NCI-H2107 (cell line): Measurements from ENCODE around the gene VCAN.
"Not testable (repeated sequence)": the region's sequence is repeated elsewhere in the genome, so short reads cannot be mapped to it uniquely, and the experiment has no call there.

ENCODE experiments used
- DNase-seq: peaks from one replicate; lab custom pipeline; 2025; lab: John Stamatoyannopoulos, UW

Gene VCAN

DNA sequence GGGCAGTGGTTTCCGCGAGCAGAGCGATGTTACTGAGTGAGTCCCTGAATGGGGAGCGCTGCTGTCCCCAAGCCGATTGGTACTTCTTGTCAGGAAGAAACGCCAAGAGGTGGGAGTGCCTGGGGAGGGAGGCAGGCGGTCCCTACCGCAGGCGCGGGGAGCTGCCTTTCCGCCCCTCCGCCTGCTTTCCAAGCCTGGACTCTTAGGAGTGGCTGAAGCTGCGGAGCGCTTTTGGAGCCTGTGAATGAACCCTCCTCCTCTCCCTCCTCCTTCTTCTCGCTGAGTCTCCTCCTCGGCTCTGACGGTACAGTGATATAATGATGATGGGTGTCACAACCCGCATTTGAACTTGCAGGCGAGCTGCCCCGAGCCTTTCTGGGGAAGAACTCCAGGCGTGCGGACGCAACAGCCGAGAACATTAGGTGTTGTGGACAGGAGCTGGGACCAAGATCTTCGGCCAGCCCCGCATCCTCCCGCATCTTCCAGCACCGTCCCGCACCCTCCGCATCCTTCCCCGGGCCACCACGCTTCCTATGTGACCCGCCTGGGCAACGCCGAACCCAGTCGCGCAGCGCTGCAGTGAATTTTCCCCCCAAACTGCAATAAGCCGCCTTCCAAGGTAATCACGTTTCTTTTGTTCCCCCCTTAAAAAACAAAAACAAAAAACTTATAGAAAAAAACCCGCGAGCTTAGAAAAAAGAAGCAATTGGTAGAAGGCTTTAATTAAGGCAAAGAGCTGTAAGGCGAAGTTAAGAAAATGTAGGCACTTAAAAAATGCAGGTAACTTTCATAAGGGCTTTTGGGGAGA, at the start of gene VCAN:
VCAN (plus strand) TSS at position 340 of the 808 bp plus-strand sequence. CDS start 11,775 bp downstream, outside the sequence.
- no peak for DNase-seq

DNA sequence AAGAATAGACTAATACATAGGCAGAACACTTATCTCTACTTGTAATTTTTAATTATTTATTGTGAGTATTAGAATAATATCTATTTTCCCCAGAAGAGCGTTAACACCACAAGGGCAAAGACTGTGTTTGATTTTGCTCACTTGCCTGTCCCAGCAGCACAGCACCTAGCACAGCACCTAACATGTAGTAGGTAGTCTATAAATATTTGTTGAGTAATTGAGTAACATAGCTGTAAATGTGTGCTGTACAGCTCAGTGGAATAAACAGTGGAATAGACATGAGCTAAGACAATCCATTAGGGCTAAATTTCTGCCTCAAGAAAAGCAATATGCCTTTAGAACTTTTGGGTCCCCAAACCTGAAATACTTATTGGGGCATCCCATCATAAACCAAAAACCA, 49.3 kb upstream of the VCAN start:
- DNase-seq: no peak

GRCh38 chr5:83426855-83427254, 44.7 kb upstream of the VCAN start:
- DNase-seq: no peak

GRCh38 chr5:83428126-83428525, 43.4 kb upstream of the VCAN start:
- DNase-seq: no peak

DNA sequence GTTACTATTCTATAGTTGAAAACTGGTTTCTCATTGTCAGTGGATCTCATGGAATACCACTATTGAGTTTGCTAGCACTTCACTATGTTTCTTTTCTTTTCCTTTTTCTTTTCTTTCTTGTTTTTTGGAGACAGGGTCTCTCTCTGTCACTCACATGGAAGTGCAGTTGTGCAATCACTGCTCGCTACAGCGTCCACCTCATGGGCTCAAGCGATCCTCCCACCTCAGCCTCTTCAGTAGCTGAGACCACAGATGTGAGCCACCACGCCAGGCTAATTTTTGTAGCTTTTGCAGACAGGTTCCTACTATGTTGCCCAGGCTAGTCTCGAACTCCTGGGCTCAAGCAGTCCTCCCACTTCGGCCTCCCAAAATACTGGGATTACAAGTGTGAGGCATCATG, 42.7 kb upstream of the VCAN start:
- DNase-seq: no peak

DNA sequence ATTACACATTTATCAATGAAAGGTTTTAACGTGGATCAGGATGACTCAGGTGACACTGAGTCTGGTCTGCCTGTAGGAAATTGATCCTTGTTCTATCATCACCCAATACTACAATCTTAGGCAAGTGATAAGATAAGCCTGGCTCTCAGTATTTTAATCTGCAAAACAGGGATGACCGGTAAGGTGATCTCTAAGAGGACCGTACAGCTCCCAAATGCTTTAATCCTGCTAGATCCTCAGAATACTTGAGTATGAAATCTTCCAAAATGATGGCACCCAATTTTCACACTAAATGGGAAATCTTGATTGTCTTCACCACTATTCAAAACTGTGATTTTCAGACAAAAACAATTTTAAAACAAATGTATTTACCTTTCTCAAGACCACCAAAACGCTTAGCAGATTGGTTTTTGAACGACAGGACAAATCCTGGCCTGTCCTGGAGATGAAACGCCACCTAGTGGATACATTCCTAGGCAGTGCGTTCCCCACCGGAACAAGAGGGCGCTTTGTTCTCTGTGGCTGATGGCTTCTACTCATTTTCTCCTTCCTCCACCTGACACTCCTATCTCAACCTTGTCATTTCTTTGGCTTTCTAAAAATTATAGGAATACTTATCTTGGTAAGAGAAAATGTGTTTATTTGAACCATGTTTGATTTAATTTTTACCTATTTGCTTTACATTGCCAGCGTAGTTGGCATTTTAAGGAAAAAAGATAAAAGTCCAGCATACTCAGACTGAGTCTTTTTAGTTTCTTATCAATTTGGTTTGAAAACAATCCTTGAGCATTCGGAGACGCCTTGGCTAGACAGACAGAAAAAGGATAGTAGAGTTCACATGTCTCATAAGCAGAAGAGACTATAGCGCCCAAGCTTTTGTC, 41.2 kb upstream of the VCAN start:
- DNase-seq: no peak

DNA sequence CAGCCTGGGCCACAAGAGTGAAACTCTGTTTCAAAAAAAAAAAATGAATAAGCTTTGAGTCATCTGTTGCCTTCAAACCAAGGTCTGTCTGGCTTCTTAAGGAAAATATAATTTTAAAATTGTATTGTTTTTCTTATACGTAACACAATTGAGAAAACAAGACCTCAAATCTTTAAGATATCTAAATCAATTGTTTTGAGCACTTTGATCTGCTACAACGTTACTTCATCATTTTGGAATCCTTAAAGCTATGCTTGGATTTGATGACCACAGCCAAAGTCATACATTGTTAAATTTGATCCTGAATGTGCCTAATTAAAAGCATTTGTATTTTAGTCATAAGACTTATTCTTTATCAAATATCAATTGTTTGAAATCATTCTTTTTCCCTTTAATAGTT, 37.7 kb upstream of the VCAN start:
- DNase-seq: no peak

- DNase-seq: no peak
Measured at GRCh38 chr5:83434946-83435345, 36.6 kb upstream of the VCAN start.

- no peak for DNase-seq
Measured at GRCh38 chr5:83436276-83436675, 35.3 kb upstream of the VCAN start.

DNA sequence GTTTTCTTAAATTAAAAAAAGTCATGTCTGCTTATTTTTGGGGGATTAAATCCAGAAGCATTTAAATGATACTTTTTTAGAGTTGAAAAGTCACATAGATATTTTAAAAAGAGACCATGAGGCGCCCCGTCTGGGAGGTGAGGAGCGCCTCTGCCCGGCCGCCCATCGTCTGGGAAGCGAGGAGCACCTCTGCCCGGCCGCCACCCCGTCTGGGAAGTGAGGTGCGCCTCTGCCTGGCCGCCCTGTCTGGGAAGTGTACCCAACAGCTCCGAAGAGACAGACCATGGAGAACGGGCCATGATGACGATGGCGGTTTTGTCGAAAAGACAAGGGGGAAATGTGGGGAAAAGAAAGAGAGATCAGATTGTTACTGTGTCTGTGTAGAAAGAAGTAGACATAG, 33.8 kb upstream of the VCAN start:
- not testable (repeated sequence) for DNase-seq

- no peak for DNase-seq
Measured at GRCh38 chr5:83440826-83441225, 30.7 kb upstream of the VCAN start.

DNA sequence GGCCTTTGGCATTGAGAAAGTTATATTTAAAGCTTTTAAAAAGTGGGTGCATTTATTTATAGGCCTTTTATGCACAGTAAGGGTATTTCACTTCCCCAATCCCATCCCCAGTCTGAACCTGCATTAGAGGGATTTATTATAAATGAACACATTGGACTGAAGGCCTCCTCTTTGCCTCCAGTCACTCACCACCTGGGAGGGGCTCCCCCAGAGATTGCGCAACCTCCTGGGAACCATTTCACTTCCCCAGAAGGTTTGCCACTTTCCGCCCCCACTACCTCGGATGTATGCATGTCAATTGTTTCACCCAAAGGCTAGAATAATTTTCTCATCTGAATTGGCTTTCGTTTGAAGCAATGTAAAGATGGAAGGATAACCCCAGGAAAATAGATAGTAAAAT, 29.8 kb upstream of the VCAN start:
- DNase-seq: no peak

GRCh38 chr5:83443534-83443933, 28.0 kb upstream of the VCAN start:
- no peak for DNase-seq

DNA sequence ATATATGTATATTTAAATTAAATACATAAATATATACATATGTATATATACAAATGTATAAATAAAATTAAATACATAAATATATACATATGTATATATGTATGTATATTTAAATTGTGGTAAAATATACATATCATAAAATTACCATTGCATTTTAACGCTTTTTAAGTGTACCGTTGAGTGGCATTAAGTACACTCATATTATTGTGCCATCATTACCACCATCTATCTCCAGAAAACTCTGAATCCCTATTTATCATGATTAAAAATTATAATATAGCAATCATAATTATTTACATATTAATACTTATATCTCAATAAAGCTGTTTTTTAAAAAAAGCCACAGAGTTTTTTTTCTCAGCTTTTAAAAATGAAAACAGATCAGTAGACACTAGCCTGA, 27.1 kb upstream of the VCAN start:
- no peak for DNase-seq

DNA sequence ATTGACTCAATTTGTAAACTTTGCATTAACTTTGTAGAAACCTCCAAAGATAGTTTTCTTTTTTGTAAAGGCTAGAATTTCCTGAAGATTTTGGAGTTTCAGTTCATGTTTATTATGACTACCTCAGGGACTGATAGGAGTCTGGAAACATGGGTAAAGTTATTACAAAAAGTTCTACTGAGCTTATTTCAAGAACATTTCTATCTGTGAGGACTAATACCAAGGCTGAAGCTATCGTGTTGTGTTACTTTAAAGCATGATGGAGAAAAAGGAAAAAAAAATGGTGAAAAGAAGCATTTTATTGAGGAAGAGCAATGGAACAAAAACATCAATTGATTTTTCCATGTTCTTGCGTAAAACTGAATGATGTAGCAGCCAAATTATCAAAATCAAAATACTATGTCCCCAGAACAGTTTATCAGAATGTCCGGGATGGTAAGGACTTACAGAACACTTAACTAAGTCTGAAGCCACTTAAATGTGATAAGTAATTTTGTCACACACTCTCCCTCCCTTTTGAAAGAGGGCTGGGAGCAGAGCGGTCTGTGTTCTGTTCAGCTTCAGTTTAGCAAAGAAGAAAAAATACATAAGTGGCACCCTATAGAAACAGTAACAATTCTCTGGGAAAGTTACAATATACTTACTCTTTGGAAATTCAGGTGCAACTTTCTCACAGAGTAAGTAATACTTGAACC, 25.1 kb upstream of the VCAN start:
- DNase-seq: no peak

GRCh38 chr5:83447533-83447932, 24.0 kb upstream of the VCAN start:
- no peak for DNase-seq

- DNase-seq: no peak
Measured at GRCh38 chr5:83450183-83450966, 21.2 kb upstream of the VCAN start.

- DNase-seq: no peak
Measured at GRCh38 chr5:83450967-83451248, 20.6 kb upstream of the VCAN start.

DNA sequence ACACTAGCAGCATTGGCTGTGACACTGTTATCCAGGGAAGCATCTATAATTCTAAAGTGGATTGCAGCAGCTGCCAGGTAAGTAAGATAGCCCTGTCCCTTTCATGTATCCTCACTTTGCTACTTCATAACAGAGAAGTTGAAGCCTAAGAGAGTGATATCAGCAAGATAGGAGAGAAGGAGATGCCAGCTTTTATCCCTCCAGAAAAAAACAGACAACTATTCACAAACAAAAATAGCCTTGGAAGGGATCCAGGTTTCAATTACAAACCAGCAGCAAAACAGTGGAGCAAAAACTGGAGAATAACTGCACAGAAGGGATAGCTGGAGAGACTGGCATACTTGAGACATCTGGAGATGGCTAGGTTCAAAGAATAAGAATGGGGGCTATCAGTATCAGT, 19.6 kb upstream of the VCAN start:
- DNase-seq: no peak

- DNase-seq: no peak
Measured at GRCh38 chr5:83453937-83454336, 17.6 kb upstream of the VCAN start.

GRCh38 chr5:83464261-83464660, 7.3 kb upstream of the VCAN start:
- no peak for DNase-seq
